HepG2 (cell line): Measurements from ENCODE around the gene GCNT2. TPM values are rescaled to one million over a fixed set of nuclear protein-coding genes. Genes with fewer than 3 reads are reported as not detected.

Experiments used
- ATF3 ChIP-seq: sonication (generic); formaldehyde crosslinking; IDR thresholded peaks from 2 replicates; pipeline ENCODE4 v1.4.0; 2020; ENCODE audit warnings: missing genetic modification reagents
- ATRX ChIP-seq: sonication (generic); formaldehyde crosslinking; IDR thresholded peaks from 2 replicates; pipeline ENCODE4 v1.4.0; 2020; ENCODE audit warnings: missing genetic modification reagents, borderline replicate concordance
- DDIT3 ChIP-seq: sonication (generic); formaldehyde crosslinking; IDR thresholded peaks from 2 replicates; pipeline ENCODE4 v1.4.0; 2020; ENCODE audit warnings: mild to moderate bottlenecking, missing genetic modification reagents
- DMTF1 ChIP-seq: sonication (generic); formaldehyde crosslinking; IDR thresholded peaks from 2 replicates; pipeline ENCODE4 v1.4.0; 2020; ENCODE audit warnings: mild to moderate bottlenecking, missing genetic modification reagents
- ETV5 ChIP-seq: IDR thresholded peaks from 2 replicates; pipeline ENCODE4 v1.6.1; 2018; ENCODE audit warnings: missing biosample characterization, missing genetic modification reagents, inconsistent platforms, borderline replicate concordance
- FIP1L1 ChIP-seq: fragments of 200-400 bp; formaldehyde crosslinking; IDR thresholded peaks from 2 replicates; pipeline ENCODE4 v1.6.1; 2018; ENCODE audit warnings: low read depth, mild to moderate bottlenecking, low read length, moderate library complexity, borderline replicate concordance; ENCODE audit not compliant: insufficient read depth
- FUBP1 ChIP-seq: sonication (generic); formaldehyde crosslinking; IDR thresholded peaks from 2 replicates; pipeline ENCODE4 v1.5.1; 2020; ENCODE audit warnings: missing genetic modification reagents, mild to moderate bottlenecking, borderline replicate concordance
- ISL2 ChIP-seq: sonication (generic); formaldehyde crosslinking; IDR thresholded peaks from 2 replicates; pipeline ENCODE4 v1.5.0; 2020; ENCODE audit warnings: missing genetic modification reagents
- NPAS2 ChIP-seq: sonication (generic); formaldehyde crosslinking; IDR thresholded peaks from 2 replicates; pipeline ENCODE4 v1.8.0; 2022; ENCODE audit warnings: mild to moderate bottlenecking, missing genetic modification reagents, borderline replicate concordance
- RAD51 ChIP-seq: fragments of 450-650 bp; IDR thresholded peaks from 2 replicates; pipeline ENCODE4 v1.6.1; 2016; ENCODE audit warnings: borderline replicate concordance
- RARG ChIP-seq: sonication (generic); formaldehyde crosslinking; IDR thresholded peaks from 2 replicates; pipeline ENCODE4 v1.4.0; 2020; ENCODE audit warnings: low read depth, mild to moderate bottlenecking, missing genetic modification reagents
- SUZ12 ChIP-seq: fragments of 150-350 bp; IDR thresholded peaks from 2 replicates; pipeline ENCODE4 v1.6.1; 2014; ENCODE audit warnings: low read depth, low read length
- TEAD3 ChIP-seq: optimal IDR thresholded peaks from 2 replicates; pipeline ENCODE3; 2016; ENCODE audit warnings: borderline replicate concordance
- YEATS4 ChIP-seq: sonication (generic); formaldehyde crosslinking; IDR thresholded peaks from 2 replicates; pipeline ENCODE4 v1.4.0; 2020; ENCODE audit warnings: missing genetic modification reagents, borderline replicate concordance
- ZNF335 ChIP-seq: sonication (generic); formaldehyde crosslinking; IDR thresholded peaks from 2 replicates; pipeline ENCODE4 v1.4.0; 2020; ENCODE audit warnings: missing genetic modification reagents
- ZNF549 ChIP-seq: sonication (generic); formaldehyde crosslinking; IDR thresholded peaks from 2 replicates; pipeline ENCODE4 v1.5.0; 2020; ENCODE audit warnings: missing genetic modification reagents
- ZNF574 ChIP-seq: sonication (generic); formaldehyde crosslinking; IDR thresholded peaks from 2 replicates; pipeline ENCODE4 v1.4.0; 2020; ENCODE audit warnings: missing genetic modification reagents
- polyA plus RNA-seq, 8 experiments: library from polyadenylated mRNA; depleted of rRNA in 3 of 8; stranded (reverse) in 7 of 8; unstranded in 1 of 8; fragments of >200 nt; fragmentation: Illumina TruSeq in 4 of 8; extraction: Trizol in 4 of 8; gene quantifications; 2 replicates each; pipeline versions ENCODE4 v1.2.1 to v1.2.3, GENCODE V29; 2011 to 2016; ENCODE audit warnings: low read depth in 4 of 8, missing spikeins in 1 of 8, mixed read lengths in 1 of 8; ENCODE audit not compliant: insufficient read depth in 1 of 8
- total RNA-seq, 5 experiments: library from RNA; depleted of rRNA; stranded (reverse); fragments of >200 nt; fragmentation: Illumina TruSeq; extraction: Trizol; gene quantifications; 2 replicates each; pipeline ENCODE4 v1.2.3, GENCODE V29; 2016; ENCODE audit warnings: low read depth in 1 of 5

The GCNT2 gene
- total and polyA plus RNA-seq, 2 of the 13 experiments (the other 11 are each of a cell fraction or from before 2014, with no cell fraction given), result 11.8 to 31.9 TPM

- TF ChIP-seq ZNF574 (peak; percentile 31), RAD51 (no peak), DDIT3 (CRISPR knock-in tag) (no peak), RARG (CRISPR knock-in tag) (no peak), ATF3 (CRISPR knock-in tag) (0 out of 2 replicates have a peak, but pooled peaks have one; percentile 37), FUBP1 (CRISPR knock-in tag) (no peak), ZNF335 (CRISPR knock-in tag) (peak; percentile 59; the same call in 1 of the 2 replicates), NPAS2 (CRISPR knock-in tag) (no peak), FIP1L1 (no peak), ZNF549 (CRISPR knock-in tag) (no peak), ISL2 (CRISPR knock-in tag) (peak; percentile 64; the same call in 1 of the 2 replicates), DMTF1 (CRISPR knock-in tag) (no peak), TEAD3 (CRISPR knock-in tag) (peak; percentile 94), ATRX (CRISPR knock-in tag) (no peak), SUZ12 (no peak), YEATS4 (peak; percentile 29; the same call in 1 of the 2 replicates), ETV5 (0 out of 2 replicates have a peak, but pooled peaks have one; percentile 18)
Observed at GRCh38 chr6:10521104-10521808, at the start of gene GCNT2 (continued).
